Neuronal stem cell (in vitro differentiated cells): ENCODE results near the gene EFCAB7.

Experiments used
- DNase-seq: peaks from one replicate; pipeline ENCODE4 v3.0.0-alpha.2; 2013; ENCODE audit warnings: low spot score
- H2AFZ ChIP-seq: one replicate; pipeline ENCODE4 v1.6.1; 2013; ENCODE audit warnings: mild to moderate bottlenecking, low read length, inconsistent platforms
- H2AK5ac ChIP-seq: 2 replicates; pipeline ENCODE4 v1.6.1; 2013; ENCODE audit warnings: low read depth, mild to moderate bottlenecking, inconsistent platforms, low read length, moderate library complexity, mixed read lengths
- H2BK120ac ChIP-seq: 2 replicates; pipeline ENCODE4 v1.6.1; 2013; ENCODE audit warnings: low read depth, mild to moderate bottlenecking, inconsistent platforms, low read length, moderate library complexity, mixed read lengths
- H2BK12ac ChIP-seq: one replicate; pipeline ENCODE4 v1.6.1; 2013; ENCODE audit warnings: low read length, inconsistent platforms
- H2BK15ac ChIP-seq: 2 replicates; pipeline ENCODE4 v1.6.1; 2013; ENCODE audit warnings: mild to moderate bottlenecking, low read length, inconsistent platforms, mixed read lengths
- H2BK5ac ChIP-seq: one replicate; pipeline ENCODE4 v1.6.1; 2013; ENCODE audit warnings: inconsistent platforms, mild to moderate bottlenecking, low read length, moderate library complexity
- H3K14ac ChIP-seq: one replicate; pipeline ENCODE4 v1.6.1; 2013; ENCODE audit warnings: low read length, inconsistent platforms
- H3K18ac ChIP-seq: 2 replicates; pipeline ENCODE4 v1.6.1; 2013; ENCODE audit warnings: low read length, inconsistent platforms
- H3K23ac ChIP-seq: 2 replicates; pipeline ENCODE4 v1.6.1; 2013; ENCODE audit warnings: low read depth, mild to moderate bottlenecking, mixed read lengths, low read length, inconsistent platforms; ENCODE audit not compliant: poor library complexity
- H3K27ac ChIP-seq: replicated peaks from 3 replicates; pipeline ENCODE4 v1.5.1; 2013; ENCODE audit warnings: low read length, inconsistent platforms
- H3K27me3 ChIP-seq, 3 experiments: 2 replicates each; pipeline ENCODE4 v1.6.1; 2013; ENCODE audit warnings: low read length in 3 of 3, mild to moderate bottlenecking in 2 of 3, inconsistent platforms in 1 of 3, low read depth in 1 of 3, mixed read lengths in 1 of 3, moderate library complexity in 1 of 3; ENCODE audit not compliant: control insufficient read depth in 3 of 3, insufficient read depth in 3 of 3
- H3K36me3 ChIP-seq, 2 donors: replicated peaks in 1 of 2; 2 replicates each; pipeline ENCODE4 v1.6.1; 2013; ENCODE audit warnings: low read length in 2 of 2; ENCODE audit not compliant: control insufficient read depth in 2 of 2, insufficient read depth in 2 of 2
- H3K4ac ChIP-seq: 2 replicates; pipeline ENCODE4 v1.6.1; 2013; ENCODE audit warnings: inconsistent platforms, mild to moderate bottlenecking, low read length, moderate library complexity
- H3K4me1 ChIP-seq, 2 donors: 1 replicate in 1 of 2; 2 replicates in 1 of 2; pipeline ENCODE4 v1.6.1; 2013; ENCODE audit warnings: low read length in 2 of 2, low read depth in 1 of 2; ENCODE audit not compliant: control insufficient read depth in 2 of 2, insufficient read depth in 1 of 2
- H3K4me2 ChIP-seq: one replicate; pipeline ENCODE4 v1.6.1; 2013; ENCODE audit warnings: mild to moderate bottlenecking, low read length, inconsistent platforms; ENCODE audit not compliant: insufficient read depth, poor library complexity, severe bottlenecking
- H3K4me3 ChIP-seq, 2 donors: 2 replicates each; pipeline ENCODE4 v1.5.1; 2013; ENCODE audit warnings: low read length in 2 of 2, mild to moderate bottlenecking in 2 of 2, inconsistent platforms in 1 of 2, moderate library complexity in 1 of 2
- H3K79me1 ChIP-seq: one replicate; pipeline ENCODE4 v1.6.1; 2013; ENCODE audit warnings: low read depth, mild to moderate bottlenecking, inconsistent platforms, low read length, moderate library complexity
- H3K9ac ChIP-seq: one replicate; pipeline ENCODE4 v1.6.1; 2013; ENCODE audit warnings: mild to moderate bottlenecking, low read depth, low read length, inconsistent platforms; ENCODE audit not compliant: poor library complexity
- H3K9me3 ChIP-seq, 2 donors: replicated peaks in 1 of 2; 2 replicates each; pipeline versions ENCODE3 to v1.6.1; 2013; ENCODE audit warnings: low read length in 2 of 2, mild to moderate bottlenecking in 2 of 2, inconsistent platforms in 1 of 2, low read depth in 1 of 2, mixed read lengths in 1 of 2, moderate library complexity in 1 of 2; ENCODE audit not compliant: control insufficient read depth in 2 of 2, insufficient read depth in 1 of 2
- H4K8ac ChIP-seq: one replicate; pipeline ENCODE4 v1.6.1; 2013; ENCODE audit warnings: low read depth, mild to moderate bottlenecking, inconsistent platforms, low read length, moderate library complexity
- H4K91ac ChIP-seq: one replicate; pipeline ENCODE4 v1.6.1; 2013; ENCODE audit warnings: low read length, low read depth, mild to moderate bottlenecking, inconsistent platforms; ENCODE audit not compliant: poor library complexity
- WGBS, 2 donors: extraction: QIAGEN DNeasy Blood & Tissue Kit; methylation state at CpG; one replicate each; pipeline ENCODE4 v1.1.7; 2013; ENCODE audit warnings: missing lambda C conversion rate in 2 of 2, mixed read lengths in 1 of 2; ENCODE audit not compliant: insufficient read length in 2 of 2, insufficient replicate concordance in 1 of 2; ENCODE audit errors: extremely low coverage in 2 of 2; 5-methylcytosine and 5-hydroxymethylcytosine counted together

EFCAB7 gene

GRCh38 chr1:63618011-63618410, 94.7 kb downstream of the EFCAB7 start:
- Histone ChIP-seq H2AK5ac (no peak overlapping the region), H2BK12ac (no peak overlapping the region), H2AFZ (no peak overlapping the region), H3K27ac (no peak overlapping the region), H3K79me1 (no peaks in the 10 kb centered on the region), H2BK120ac (no peak overlapping the region), H2BK5ac (no peak overlapping the region), H3K27me3 (no peaks in the 10 kb centered on the region), H3K9ac (no peak overlapping the region), H3K18ac (no peak overlapping the region), H3K4me2 (no peak overlapping the region), H3K9me3 (no peaks in the 10 kb centered on the region), H3K36me3 (no peaks in the 10 kb centered on the region), H3K4me1 (peaks cover 0 to 7% of the 10 kb centered on the region in 2 donors), H2BK15ac (no peak overlapping the region), H3K4ac (no peak overlapping the region), H3K14ac (no peak overlapping the region), H3K4me3 (no peak overlapping the region), H3K23ac (no peak overlapping the region), H4K8ac (no peak overlapping the region), H4K91ac (no peak overlapping the region)
- no peak for DNase-seq

DNA sequence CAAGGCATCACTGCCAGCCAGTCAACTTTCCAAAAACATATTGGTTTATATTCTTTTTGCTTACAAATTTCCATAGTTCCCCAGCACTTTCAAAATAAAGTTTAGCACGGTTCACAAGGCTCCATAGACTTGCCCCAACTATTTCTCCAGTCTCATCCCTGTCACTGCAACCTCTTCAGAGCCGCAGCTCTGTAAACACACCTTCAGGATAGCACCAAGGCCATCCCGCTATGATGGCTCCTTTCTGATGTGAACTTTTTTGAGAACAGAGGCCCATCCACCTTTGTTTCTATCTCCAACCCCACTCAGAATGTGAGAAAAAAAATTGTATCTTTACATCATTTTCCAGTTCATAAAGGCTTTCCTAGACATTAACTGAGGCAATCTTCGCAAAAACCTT, 96.2 kb downstream of the EFCAB7 start:
- Histone ChIP-seq H3K23ac (no peak overlapping the region), H3K27me3 (no peaks in the 10 kb centered on the region), H2BK15ac (no peak overlapping the region), H2BK5ac (no peak overlapping the region), H3K14ac (no peak overlapping the region), H2BK120ac (no peak overlapping the region), H4K8ac (no peak overlapping the region), H3K4me3 (no peak overlapping the region), H3K9ac (no peak overlapping the region), H2AFZ (no peak overlapping the region), H4K91ac (no peak overlapping the region), H3K36me3 (no peaks in the 10 kb centered on the region), H2BK12ac (no peak overlapping the region), H2AK5ac (no peak overlapping the region), H3K18ac (no peak overlapping the region), H3K27ac (no peak overlapping the region), H3K4me1 (peaks cover 8 to 12% of the 10 kb centered on the region in 2 donors), H3K4me2 (no peak overlapping the region), H3K9me3 (no peaks in the 10 kb centered on the region), H3K4ac (no peak overlapping the region), H3K79me1 (no peaks in the 10 kb centered on the region)
- DNase-seq, result no peak
- no CpG with 5 or more reads among the region's 4 CpGs for WGBS, 2 donors

GRCh38 chr1:63620671-63621070, 97.3 kb downstream of the EFCAB7 start:
- no peaks in the 10 kb centered on the region for H3K27me3 ChIP-seq
- DNase-seq, result no peak
- peaks cover 8 to 14% of the 10 kb centered on the region in 2 donors for H3K4me1 ChIP-seq

DNA sequence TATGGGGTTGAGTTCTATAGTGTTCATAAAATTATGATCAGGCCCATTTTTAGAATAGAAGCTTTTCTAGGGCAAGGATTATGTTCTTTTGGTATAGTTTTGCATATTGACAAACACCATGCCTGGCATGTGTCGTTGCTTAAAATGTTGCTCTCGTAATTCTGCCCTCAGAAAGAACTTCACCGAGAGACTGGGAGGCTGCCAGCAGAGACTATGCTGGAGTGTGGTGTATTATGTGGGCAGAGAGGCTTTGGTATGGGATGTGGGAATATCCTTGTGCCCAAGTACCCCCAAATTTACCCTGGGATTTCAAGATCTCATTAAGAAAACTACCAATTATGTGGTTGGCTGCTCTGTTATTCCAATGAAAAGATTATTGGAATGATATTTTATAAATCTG, 97.8 kb downstream of the EFCAB7 start:
- H2BK15ac ChIP-seq, result no peak overlapping the region
- no peak overlapping the region for H3K14ac ChIP-seq
- no CpG with 5 or more reads among the region's 3 CpGs for whole genome bisulfite sequencing, 2 donors

More at GRCh38 chr1:63620671-63621070, 97.3 kb downstream of the EFCAB7 start:
- H3K9me3 ChIP-seq, result no peaks in the 10 kb centered on the region
- H3K4me3 ChIP-seq, result no peak overlapping the region
- no peak overlapping the region for H4K8ac ChIP-seq
- H2BK15ac ChIP-seq, result no peak overlapping the region
- no peak overlapping the region for H2BK120ac ChIP-seq
- H2AK5ac ChIP-seq, result no peak overlapping the region
- H2AFZ ChIP-seq, result no peak overlapping the region
- H3K27ac ChIP-seq, result no peak overlapping the region
- no peak overlapping the region for H2BK12ac ChIP-seq
- no peak overlapping the region for H3K14ac ChIP-seq
- H3K18ac ChIP-seq, result no peak overlapping the region
- H3K36me3 ChIP-seq, result no peaks in the 10 kb centered on the region
- H3K9ac ChIP-seq, result no peak overlapping the region
- no peak overlapping the region for H3K4ac ChIP-seq
- no peaks in the 10 kb centered on the region for H3K79me1 ChIP-seq
- no peak overlapping the region for H3K4me2 ChIP-seq
- no peak overlapping the region for H2BK5ac ChIP-seq
- no peak overlapping the region for H4K91ac ChIP-seq
- WGBS, 2 donors, result no CpG with 5 or more reads among the region's 5 CpGs
- no peak overlapping the region for H3K23ac ChIP-seq

More for the DNA sequence above, 97.8 kb downstream of the EFCAB7 start:
- Histone ChIP-seq H3K27ac (no peak overlapping the region), H4K91ac (no peak overlapping the region), H3K4me2 (no peak overlapping the region), H3K9me3 (no peaks in the 10 kb centered on the region), H2AK5ac (no peak overlapping the region), H2BK120ac (no peak overlapping the region), H3K4ac (no peak overlapping the region), H3K4me3 (no peak overlapping the region), H3K23ac (no peak overlapping the region), H3K27me3 (no peaks in the 10 kb centered on the region), H3K4me1 (peaks cover 8 to 16% of the 10 kb centered on the region in 2 donors), H3K36me3 (no peaks in the 10 kb centered on the region), H3K9ac (no peak overlapping the region), H4K8ac (no peak overlapping the region), H3K18ac (no peak overlapping the region), H3K79me1 (no peaks in the 10 kb centered on the region), H2BK12ac (no peak overlapping the region), H2AFZ (no peak overlapping the region), H2BK5ac (no peak overlapping the region)
- DNase-seq, result no peak
